ENCODE results near the gene TENT4B.
"Not testable (repeated sequence)": the region's sequence is repeated elsewhere in the genome, so short reads cannot be mapped to it uniquely, and the experiment has no call there.

Gene TENT4B

DNA sequence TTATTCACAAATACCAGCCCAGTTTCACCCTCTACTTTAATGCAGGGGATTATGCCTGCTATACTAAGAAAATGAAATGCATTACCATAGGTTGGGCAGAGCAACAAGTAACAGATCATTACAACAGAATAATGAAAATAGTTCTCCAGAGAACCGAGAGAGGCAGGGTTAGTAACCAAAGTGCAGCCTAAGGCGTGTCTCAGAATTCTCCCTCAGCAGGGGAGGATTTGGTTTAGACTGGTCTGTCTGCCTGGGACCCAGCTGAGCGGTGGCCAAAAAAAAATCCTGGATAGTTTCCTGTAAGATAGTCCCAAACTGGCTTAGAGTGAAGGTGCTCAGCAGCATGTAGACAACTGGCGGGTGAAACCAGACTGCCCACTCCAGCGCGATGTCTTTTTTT is 82.5 kb downstream of the TENT4B start:
- H3K27me3 ChIP-seq (ENCODE audit: insufficient read depth, low read length), result peaks cover 4% of the 10 kb centered on the region
- H3K4me1 ChIP-seq (ENCODE audit: insufficient read depth, low read length), result no peaks in the 10 kb centered on the region
- H3K4me3 ChIP-seq (ENCODE audit: low read length), result no peak overlapping the region
- H2AFZ ChIP-seq (ENCODE audit: low read depth, low read length), result no peak overlapping the region
- no peaks in the 10 kb centered on the region for H3K36me3 ChIP-seq (ENCODE audit: insufficient read depth, low read length)
- no peaks in the 10 kb centered on the region for H3K9me3 ChIP-seq (ENCODE audit: low read length)

DNA sequence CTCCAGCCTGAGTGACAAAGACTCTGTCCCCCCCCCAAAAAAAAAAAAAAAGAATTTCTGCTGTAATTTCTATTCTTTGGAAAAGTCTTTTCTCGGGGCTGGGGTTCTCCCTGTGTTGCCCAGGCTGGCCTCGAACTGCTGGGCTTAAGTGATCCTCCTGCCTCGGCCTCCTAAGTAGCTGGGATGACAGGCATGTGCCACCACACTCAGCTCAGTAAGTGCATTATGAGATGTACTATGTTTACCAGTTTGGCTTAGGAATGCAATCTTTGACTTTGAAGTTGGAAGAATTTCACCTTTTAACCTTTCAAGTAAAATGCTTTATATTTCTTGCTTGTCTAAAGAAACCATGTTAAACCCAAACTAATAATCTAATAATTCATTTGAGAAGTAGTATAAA is 85.2 kb downstream of the TENT4B start:
- H3K27me3 ChIP-seq (ENCODE audit: insufficient read depth, low read length), result peaks cover 6% of the 10 kb centered on the region
- no peak overlapping the region for H2AFZ ChIP-seq (ENCODE audit: low read depth, low read length)
- no peaks in the 10 kb centered on the region for H3K4me1 ChIP-seq (ENCODE audit: insufficient read depth, low read length)
- no peak overlapping the region for H3K4me3 ChIP-seq (ENCODE audit: low read length)
- H3K9me3 ChIP-seq (ENCODE audit: low read length), result no peaks in the 10 kb centered on the region
- no peaks in the 10 kb centered on the region for H3K36me3 ChIP-seq (ENCODE audit: insufficient read depth, low read length)

DNA sequence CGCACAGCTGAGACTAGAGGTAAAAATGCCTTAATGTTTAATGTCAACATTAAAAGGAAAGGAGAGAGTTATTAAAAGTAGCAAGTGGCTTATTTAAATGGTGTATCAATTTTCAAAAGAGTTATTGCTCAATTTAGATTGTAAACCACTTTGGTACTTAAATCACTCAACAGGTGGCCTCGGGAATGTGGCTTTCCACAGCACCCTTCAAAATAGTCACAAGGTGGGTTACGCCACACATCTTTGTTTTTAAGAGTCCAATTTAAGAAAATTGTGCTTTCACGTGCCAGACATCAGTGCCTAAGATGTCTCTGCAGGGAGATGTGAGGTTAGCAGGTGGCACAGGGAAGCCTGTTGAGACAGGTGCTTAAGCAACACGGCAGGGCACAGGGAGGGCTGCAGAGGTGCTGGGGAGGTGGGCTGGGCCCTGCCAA is 85.8 kb downstream of the TENT4B start:
- H3K27me3 ChIP-seq (ENCODE audit: insufficient read depth, low read length), result peaks cover 8% of the 10 kb centered on the region
- no peaks in the 10 kb centered on the region for H3K4me1 ChIP-seq (ENCODE audit: insufficient read depth, low read length)
- H3K36me3 ChIP-seq (ENCODE audit: insufficient read depth, low read length), result no peaks in the 10 kb centered on the region
- peaks cover under 1% of the 10 kb centered on the region for H3K9me3 ChIP-seq (ENCODE audit: low read length)
- no peak overlapping the region for H2AFZ ChIP-seq (ENCODE audit: low read depth, low read length)
- no peak overlapping the region for H3K4me3 ChIP-seq (ENCODE audit: low read length)

DNA sequence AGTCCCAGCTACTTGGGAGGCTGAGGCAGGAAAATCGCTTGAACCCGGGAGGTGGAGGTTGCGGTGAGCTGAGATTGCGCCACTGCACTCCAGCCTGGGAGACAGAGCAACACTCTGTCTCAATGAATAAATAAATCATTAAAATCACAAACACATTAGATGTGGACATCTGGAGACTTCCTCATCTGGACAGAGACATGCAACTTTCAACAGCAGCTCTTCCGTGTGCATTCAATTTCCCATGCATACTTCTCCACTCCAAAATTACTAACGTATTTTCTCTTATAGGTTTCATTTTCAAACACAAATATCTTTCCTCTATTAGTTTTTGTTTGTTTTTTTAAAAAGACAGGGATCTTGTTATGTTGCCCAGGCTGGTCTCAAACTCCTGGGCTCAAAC is 89.9 kb downstream of the TENT4B start:
- H3K9me3 ChIP-seq (ENCODE audit: low read length); H3K4me3 ChIP-seq (ENCODE audit: low read length); H2AFZ ChIP-seq (ENCODE audit: low read depth, low read length); H3K36me3 ChIP-seq (ENCODE audit: insufficient read depth, low read length): not testable (repeated sequence)
- peaks cover 11% of the 10 kb centered on the region for H3K4me1 ChIP-seq (ENCODE audit: insufficient read depth, low read length)
- H3K27me3 ChIP-seq (ENCODE audit: insufficient read depth, low read length), result peaks cover 25% of the 10 kb centered on the region

DNA sequence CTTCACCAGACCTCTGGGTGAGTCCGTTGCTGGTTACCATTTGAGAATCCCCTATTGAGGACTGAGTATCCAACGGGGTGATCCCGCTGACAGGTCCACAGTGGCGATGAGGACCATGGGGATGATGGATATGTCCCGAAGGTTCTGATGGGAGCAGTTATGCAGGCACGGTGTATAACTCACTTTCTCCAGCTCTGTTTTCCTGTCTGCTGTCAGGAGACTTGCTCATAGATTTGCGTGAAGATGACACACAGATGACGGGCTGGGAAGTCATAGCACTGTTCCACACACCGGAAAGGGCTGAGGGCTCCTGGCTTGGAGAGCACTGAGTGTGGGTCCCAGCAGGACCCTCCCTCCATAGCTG is 91.0 kb downstream of the TENT4B start:
- Histone ChIP-seq H3K27me3 (ENCODE audit: insufficient read depth, low read length) (peaks cover 28% of the 10 kb centered on the region), H3K9me3 (ENCODE audit: low read length) (peaks cover 3% of the 10 kb centered on the region), H3K36me3 (ENCODE audit: insufficient read depth, low read length) (no peaks in the 10 kb centered on the region), H2AFZ (ENCODE audit: low read depth, low read length) (no peak overlapping the region), H3K4me3 (ENCODE audit: low read length) (no peak overlapping the region), H3K4me1 (ENCODE audit: insufficient read depth, low read length) (peaks cover 11% of the 10 kb centered on the region)

DNA sequence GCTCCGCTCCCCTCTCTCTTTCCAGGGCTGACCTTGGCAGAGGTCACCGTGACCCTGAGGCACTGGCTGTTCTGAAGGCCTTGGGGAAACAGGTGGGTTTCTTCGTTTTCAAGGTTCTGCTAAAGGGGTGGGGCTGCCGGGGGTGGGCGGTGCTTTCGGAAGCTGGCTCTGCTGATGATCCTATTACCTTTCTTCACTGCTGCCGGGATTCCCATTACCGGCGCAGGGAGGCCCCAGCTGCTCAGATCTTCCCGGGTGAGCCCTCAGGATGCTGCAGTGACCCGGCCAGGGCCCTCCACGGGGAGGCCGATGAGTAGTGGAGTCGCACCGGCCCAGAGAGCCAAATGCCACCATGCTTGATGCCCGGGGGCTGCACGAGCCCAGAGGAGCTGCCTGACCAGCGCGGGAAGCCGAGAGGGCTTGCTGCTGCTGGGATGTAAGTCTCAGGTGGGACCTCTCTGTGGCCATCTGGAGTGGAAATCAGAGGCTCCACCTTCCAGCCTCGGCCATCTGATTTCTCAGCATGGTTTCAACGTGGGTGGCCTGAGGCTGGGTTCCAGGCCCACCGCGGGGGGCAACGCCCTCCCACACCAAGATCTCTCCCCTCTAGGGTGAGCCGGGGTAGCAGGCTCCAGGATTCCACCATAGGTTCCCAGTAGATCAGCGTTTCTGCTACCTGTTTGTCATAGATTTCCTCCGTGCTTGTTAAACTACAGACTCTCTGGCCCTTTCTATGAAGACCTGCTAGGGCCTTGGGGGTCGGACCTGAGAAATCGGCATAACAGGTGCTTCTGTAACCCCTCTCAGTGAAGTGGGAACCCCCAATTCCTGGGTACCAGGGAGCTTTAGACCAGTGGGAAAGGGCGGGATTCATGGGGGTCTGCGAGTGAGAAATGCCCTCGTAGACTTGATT is 91.7 kb downstream of the TENT4B start:
- Histone ChIP-seq H2AFZ (ENCODE audit: low read depth, low read length) (no peak overlapping the region), H3K4me3 (ENCODE audit: low read length) (no peak overlapping the region), H3K4me1 (ENCODE audit: insufficient read depth, low read length) (peaks cover 11% of the 10 kb centered on the region), H3K36me3 (ENCODE audit: insufficient read depth, low read length) (no peaks in the 10 kb centered on the region), H3K9me3 (ENCODE audit: low read length) (peaks cover 3% of the 10 kb centered on the region), H3K27me3 (ENCODE audit: insufficient read depth, low read length) (peaks cover 28% of the 10 kb centered on the region)

DNA sequence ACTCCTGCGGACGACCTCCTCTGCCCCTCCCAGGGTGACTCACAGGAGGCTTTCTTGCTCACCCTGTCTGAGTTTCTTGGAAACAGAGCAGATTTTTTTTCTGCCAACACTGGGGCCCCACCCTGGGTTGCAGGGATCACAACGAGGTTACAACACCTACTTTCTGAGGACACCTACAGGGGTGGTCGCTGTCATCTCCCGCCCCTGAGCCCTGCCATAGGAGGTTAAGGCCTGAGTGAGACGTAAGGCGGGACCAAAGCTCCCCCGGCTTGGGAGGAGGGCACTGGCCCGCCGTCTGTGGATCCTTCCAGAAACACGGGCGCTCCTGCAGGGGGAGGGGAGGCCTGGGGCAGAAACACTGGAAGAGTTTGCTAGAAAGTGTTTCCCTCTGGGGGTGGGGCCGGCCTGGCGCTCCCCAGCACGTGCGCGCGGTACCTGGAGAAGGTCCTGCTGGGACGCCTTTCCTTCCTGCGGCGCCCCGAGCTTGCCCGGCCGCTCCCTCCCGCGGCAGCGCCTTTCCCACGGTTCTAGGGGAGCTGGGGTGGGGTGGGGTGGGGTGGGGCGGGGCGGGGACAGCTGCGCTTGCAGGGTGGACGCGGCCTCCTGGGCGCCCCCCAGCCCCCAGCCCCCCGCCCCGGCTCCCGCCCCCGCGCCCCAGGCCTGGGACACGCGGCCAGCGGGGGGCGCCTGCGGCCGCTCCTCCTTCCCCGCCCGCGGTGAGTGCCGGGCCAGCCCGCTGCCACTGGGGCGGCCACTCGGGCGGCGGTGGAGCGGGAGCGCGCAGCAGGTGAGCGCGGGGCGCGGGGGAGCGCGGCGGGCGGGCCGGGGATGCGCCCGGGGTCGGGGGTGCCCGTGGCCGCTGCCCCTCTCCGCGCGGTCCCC is 92.6 kb downstream of the TENT4B start:
- Histone ChIP-seq H3K9me3 (ENCODE audit: low read length) (peaks cover 3% of the 10 kb centered on the region), H3K4me3 (ENCODE audit: low read length) (peak overlapping the region; percentile 58), H3K4me1 (ENCODE audit: insufficient read depth, low read length) (peaks cover 11% of the 10 kb centered on the region), H3K27me3 (ENCODE audit: insufficient read depth, low read length) (peaks cover 23% of the 10 kb centered on the region), H3K36me3 (ENCODE audit: insufficient read depth, low read length) (no peaks in the 10 kb centered on the region), H2AFZ (ENCODE audit: low read depth, low read length) (peak overlapping the region; percentile 69)

DNA sequence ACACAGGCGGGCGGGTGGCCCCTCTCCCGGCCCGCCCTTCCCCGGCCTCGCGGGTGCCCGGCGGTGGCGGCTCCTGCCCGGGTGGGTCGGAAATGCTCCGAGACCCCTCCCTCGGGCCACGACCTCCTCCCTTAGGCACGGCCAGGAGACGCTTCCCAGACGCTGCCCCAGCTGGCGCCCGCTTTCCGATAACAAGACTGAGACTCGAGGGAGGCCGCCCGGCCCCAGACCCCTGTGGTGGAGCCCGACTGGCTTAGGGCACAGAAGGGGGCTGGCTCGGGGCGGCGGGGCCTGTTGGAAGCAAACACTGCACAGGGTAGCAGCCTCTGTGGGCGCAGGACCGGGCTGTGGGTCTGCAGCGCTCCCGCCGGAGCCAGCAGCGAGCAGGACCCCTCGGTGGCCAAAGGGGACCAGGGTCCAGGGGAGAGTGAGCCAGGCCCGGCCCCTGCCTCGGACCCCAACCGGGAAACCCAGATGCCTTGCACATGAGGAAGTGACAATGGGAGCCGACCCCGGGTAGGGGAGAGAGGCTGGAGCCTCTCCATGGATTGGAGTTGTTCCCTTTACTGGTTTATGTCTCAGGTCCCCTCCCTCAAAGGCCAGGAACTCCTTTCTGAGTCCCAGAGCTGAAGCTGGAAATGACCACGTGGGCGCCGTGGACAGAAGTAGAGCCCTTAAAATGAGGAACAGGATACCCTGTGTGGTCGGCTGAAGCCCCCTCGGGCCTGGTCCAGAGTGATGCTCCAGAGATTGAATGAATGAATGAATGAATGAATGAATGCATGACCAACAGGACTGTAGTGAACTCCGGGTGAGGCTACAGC is 93.4 kb downstream of the TENT4B start:
- peaks cover 11% of the 10 kb centered on the region for H3K4me1 ChIP-seq (ENCODE audit: insufficient read depth, low read length)
- H3K9me3 ChIP-seq (ENCODE audit: low read length), result peaks cover 3% of the 10 kb centered on the region
- peak overlapping the region; percentile 69 for H2AFZ ChIP-seq (ENCODE audit: low read depth, low read length)
- peak overlapping the region; percentile 58 for H3K4me3 ChIP-seq (ENCODE audit: low read length)
- H3K27me3 ChIP-seq (ENCODE audit: insufficient read depth, low read length), result peaks cover 22% of the 10 kb centered on the region
- H3K36me3 ChIP-seq (ENCODE audit: insufficient read depth, low read length), result no peaks in the 10 kb centered on the region

DNA sequence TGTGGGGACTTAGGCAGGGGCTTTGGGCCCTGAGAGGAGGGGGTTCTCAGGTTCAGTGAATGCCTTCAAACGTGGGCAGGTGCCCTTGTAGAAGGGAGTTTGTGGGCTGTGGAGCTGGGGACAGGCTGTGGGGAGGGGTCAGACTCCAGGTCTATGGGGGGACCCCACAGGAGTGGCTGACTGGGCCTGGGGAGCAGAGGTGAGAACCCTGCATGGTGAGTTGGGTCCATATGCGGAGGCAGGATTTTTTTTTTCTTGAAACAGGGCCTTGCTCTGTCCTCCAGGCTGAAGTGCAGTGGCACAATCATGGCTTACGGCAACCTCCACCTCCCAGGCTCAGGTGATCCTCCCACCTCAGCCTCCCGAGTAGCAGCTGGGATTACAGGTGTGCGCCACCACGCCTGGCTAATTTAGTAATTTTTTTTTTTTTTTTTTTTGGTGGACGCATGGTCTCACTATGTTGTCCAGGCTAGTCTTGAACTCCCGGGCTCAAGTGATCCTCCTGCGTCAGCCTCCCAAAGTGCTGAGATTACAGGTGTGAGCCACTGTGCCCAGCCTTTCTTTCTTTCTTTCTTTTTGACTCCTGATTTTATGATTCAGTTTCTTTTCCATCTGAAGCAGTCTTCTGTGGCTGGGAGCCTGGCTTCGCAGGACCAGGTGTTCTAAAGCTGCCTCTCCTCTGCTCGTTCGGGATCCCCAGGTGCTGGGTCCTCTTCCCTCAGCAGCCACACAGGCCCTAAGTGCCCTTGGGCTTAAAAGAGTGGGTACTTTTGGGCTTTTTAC is 94.2 kb downstream of the TENT4B start:
- Histone ChIP-seq H3K4me1 (ENCODE audit: insufficient read depth, low read length) (peaks cover 11% of the 10 kb centered on the region), H2AFZ (ENCODE audit: low read depth, low read length) (no peak overlapping the region), H3K9me3 (ENCODE audit: low read length) (peaks cover 3% of the 10 kb centered on the region), H3K27me3 (ENCODE audit: insufficient read depth, low read length) (peaks cover 22% of the 10 kb centered on the region), H3K36me3 (ENCODE audit: insufficient read depth, low read length) (no peaks in the 10 kb centered on the region), H3K4me3 (ENCODE audit: low read length) (no peak overlapping the region)

DNA sequence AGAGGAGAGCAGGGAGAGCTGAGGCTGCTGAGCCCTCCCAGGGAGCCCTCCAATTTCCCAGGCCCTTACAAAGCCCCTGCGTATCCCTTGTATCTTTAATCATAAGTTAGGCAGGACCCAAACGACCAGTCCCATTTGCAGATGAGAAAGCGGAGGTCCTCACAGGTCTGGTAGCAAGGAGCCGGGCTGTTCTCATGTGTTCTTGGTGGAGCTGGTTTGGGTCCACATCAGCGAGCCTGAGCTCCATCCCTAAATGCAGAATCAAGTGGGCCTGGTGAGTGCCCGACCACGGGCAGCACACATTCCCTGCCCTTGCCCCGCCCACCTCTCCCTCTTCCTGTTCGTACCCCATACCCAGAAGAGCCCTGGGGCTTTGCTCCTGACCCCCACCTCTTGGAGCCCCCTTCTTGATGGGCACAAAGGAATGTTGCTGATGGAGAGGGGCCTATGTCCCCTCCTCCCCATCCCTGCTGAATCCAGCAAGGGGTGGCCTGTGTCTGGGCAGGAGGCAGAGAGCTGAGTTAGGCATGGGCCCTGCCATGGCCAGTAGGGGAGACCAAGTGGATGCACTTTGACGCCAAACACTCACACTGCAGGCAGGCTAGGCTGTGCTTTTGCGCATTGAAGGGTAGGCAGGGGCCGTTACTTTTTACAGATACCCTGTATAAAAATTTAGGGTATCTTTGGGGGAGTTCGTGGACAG is 95.0 kb downstream of the TENT4B start:
- no peak overlapping the region for H3K4me3 ChIP-seq (ENCODE audit: low read length)
- H3K27me3 ChIP-seq (ENCODE audit: insufficient read depth, low read length), result peaks cover 24% of the 10 kb centered on the region
- no peaks in the 10 kb centered on the region for H3K36me3 ChIP-seq (ENCODE audit: insufficient read depth, low read length)
- peaks cover 11% of the 10 kb centered on the region for H3K4me1 ChIP-seq (ENCODE audit: insufficient read depth, low read length)
- peaks cover 3% of the 10 kb centered on the region for H3K9me3 ChIP-seq (ENCODE audit: low read length)
- H2AFZ ChIP-seq (ENCODE audit: low read depth, low read length), result no peak overlapping the region

DNA sequence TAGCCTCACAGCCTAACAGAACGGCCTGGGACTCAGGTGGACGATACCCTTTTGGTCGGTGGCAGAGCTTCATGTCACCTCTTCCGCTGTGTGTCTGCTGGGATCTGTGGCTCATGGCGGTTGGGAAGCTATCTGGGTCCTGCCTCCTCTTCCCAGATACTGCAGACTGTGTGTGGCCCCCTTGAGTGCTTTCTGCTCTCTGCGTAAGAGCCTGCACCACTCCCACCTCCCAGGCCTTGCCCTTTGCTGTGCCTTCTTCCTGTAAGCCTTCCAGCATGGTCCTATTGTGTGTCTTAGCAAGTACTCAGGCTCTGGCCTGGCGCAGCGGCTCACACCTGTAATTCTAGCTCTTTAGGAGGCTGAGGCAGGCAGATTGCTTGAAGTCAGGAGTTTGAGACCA is 95.7 kb downstream of the TENT4B start:
- Histone ChIP-seq H3K36me3 (ENCODE audit: insufficient read depth, low read length) (no peaks in the 10 kb centered on the region), H3K27me3 (ENCODE audit: insufficient read depth, low read length) (peaks cover 22% of the 10 kb centered on the region), H3K4me3 (ENCODE audit: low read length) (no peak overlapping the region), H3K4me1 (ENCODE audit: insufficient read depth, low read length) (peaks cover 12% of the 10 kb centered on the region), H3K9me3 (ENCODE audit: low read length) (peaks cover 3% of the 10 kb centered on the region), H2AFZ (ENCODE audit: low read depth, low read length) (no peak overlapping the region)
